Esophagus mucosa (tissue), 1 donor: ENCODE data around the gene USP49. TPM values are rescaled to one million over a fixed set of nuclear protein-coding genes. Genes with fewer than 3 reads are reported as not detected.
"Not testable (repeated sequence)": the region's sequence is repeated elsewhere in the genome, so short reads cannot be mapped to it uniquely, and the experiment has no call there.

ENCODE experiments used
- ATAC-seq: fragments of 200-7000 bp; cut with Tn5 transposase; one replicate; pipeline ENCODE4 v1.9.1; 2020
- total RNA-seq: library from RNA; stranded (reverse); gene quantifications from one replicate; pipeline ENCODE4 v1.2.4, GENCODE V29; 2023
- donor health status: DM: yes; HTN: yes; CAD: no.

Gene USP49
- 1.5 TPM for total RNA-seq

DNA sequence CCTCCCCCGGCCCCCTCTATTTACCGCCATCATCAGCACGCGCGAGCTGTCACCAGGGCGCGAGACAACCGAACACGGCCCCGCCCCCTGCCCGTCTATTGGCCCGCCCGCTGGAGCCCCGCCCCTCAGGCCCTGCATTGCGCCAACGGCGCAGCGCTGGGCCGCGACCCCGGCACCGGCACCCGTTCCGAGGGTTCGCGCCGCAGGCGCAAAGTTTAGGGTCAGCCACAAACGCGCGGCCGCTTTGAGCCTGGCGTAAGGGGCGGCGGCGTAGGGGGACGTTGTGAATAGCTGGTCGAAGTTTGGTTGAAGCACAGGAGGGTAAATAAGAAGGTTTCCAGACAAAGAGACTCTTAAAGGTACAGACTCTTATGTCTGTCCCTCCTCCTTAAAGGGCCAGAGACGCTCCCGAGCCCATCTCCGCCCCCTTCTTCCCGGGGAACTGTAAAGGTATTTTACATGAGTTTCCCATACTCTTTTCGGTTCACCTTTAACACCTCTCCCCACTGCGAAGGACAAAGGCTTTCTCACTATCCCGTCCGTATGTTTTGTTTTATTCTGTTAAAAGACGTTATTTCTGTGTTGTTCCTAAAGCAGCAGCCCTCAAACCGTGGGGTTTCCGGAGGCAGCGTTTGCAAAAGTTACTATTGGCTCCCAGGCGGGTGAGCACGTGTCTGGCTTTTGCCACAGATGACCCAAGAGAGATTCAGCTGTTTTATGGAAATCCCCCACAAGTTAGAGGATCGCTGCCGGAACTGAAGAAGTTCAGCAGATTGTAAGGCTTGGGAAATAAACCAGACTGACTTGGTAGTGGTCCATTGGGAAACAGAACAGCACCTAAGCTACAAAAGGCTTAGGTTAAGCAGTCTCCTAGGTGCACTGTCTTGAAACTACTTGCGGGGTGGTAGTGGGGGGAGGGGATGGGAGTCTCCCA lies at the start of gene USP49:
Gene USP49, minus strand, starts transcription at position 76 of the 934 bp plus-strand sequence. CDS start 88,392 bp downstream, outside the sequence.
- peak; percentile 98 for ATAC-seq

- ATAC-seq, result no peak
Observed at GRCh38 chr6:41943456-41943855, 48.3 kb upstream of the USP49 start.

GRCh38 chr6:41942882-41943281 lies 47.7 kb upstream of the USP49 start:
- ATAC-seq, result not testable (repeated sequence)

DNA sequence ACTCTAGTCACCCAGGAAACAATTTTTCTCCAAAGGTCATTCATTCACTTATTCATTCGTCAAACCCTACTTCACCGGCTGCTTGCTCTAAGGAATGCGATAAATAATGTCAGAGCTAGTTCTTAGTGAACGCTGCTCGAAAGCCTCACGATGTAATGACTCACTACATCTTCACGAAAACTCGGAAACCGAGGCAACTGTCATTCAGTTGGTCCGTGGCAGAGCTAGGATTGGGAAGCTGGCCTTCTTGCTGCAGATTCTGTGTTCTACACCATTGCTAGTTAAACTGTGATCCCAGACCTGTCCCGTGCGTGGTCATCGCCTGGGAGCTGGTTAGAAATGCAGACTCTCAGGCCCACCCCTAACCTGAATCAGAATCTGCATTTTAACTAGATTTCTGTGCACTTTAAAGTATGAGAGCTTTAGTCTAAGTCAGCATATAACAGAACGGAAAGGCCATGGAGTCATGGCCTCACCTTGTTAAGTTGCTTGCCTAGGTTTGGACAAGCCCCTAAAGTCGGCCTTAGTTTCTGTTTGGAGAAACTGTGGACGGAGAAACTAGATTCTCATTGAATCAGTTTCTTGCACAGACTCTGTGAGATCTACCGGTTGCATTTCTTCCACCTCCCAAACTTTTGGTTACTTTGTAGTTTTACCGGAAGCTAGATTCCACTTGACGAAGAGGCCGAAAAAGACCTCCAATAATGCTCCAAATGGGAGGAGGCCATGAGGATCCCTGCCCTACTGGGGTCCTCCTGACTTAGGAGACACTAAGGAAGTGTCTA lies 47.1 kb upstream of the USP49 start:
- peak; percentile 41 for ATAC-seq

- ATAC-seq, result peak; percentile 93
Observed at GRCh38 chr6:41941280-41942066, 46.3 kb upstream of the USP49 start, which contains the start of gene CCND3. Gene CCND3 (minus strand): TSS chr6:41941808. CDS start chr6:41941649, 159 bp downstream.

- ATAC-seq, result peak; percentile 7
Observed at GRCh38 chr6:41940759-41941279, 45.6 kb upstream of the USP49 start.

- ATAC-seq, result peak; percentile 23
Observed at GRCh38 chr6:41939848-41940758, 44.9 kb upstream of the USP49 start.

DNA sequence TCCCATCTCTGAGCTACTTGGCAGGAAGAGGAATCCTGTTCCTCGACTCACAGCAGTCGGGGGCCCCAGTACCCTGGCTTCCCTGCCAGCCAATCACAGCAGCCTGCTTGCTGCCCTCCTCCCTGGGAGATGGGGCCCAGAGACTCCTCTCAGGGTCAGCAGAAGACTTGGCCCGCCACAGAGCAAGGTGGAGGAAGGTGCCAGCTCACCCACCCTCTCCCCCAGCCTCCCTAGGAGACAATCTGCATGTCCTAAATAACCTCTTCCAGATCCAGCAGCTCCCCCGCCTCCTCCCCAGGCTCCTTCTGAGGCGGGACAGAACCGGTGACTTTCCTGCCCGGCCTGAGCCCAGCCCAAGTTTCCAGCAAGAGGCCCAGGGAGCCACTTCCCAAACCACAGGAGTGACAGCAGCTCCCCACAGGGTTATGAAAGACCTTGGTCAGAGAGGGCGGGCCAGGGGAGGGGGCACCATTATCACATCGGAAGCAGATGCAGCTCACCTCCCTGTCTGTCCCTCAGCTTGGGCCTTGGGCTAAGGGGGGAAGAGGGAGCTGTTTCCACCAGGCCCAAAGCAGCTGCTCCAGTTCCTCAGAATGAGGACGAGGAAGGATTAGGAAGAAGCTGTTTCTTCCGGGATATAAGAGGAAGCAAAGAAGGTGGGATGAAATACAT lies 44.1 kb upstream of the USP49 start:
- ATAC-seq, result no peak

- no peak for ATAC-seq
Observed at GRCh38 chr6:41938590-41939175, 43.5 kb upstream of the USP49 start.

DNA sequence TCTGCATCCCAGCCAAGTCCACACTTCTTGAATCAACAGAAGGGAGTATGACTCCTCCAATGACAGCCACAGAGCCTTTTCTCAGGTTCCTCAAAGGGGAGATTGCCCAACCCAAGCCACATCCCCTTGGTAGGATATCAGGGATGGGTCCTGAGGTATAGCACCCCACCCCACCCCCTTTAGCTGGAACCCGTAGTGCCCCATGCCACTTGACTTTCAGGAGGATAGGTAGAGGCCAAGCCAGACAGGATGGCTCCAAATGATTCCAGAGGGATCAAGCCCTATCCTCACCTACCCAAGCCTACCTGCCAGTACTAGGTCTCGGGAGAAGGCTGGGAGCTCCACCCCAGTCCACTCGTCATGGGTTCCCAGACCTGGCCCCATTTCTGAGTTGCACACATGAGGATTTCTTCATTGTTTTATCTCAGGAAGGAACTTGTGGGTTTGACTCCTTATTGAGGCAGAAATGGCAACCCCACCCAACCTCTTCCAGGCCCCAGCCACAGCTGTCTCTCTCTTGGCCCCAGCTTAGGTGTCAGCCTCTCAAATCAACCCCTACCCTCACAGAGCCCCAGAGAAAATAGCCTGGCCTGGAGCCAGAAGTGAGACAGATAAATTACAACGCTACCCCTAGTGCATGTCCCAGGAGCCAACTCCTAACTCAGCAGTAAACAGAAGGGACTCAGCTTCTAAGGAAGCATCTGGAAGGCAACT lies 42.8 kb upstream of the USP49 start:
- ATAC-seq, result no peak

DNA sequence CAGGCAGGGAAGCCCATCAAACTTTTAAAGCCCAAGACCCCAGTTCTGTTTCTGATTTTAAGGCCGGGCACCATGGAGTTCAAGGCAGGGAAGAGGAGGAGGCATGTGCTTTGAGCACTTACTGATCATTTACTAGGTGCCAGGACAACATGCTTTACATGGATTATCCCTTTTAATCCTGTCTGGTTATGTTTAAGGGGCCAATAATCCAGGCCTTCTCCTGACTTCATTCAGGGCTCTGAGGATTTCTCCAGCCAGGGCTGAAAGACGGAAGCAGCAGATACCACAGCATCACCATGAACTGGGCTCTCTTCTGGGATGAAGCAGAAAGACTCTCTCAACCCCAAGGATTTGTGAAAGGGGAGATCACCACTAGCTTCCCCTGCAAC lies 42.3 kb upstream of the USP49 start:
- ATAC-seq, result no peak

- ATAC-seq, result peak; percentile 78
Observed at GRCh38 chr6:41936073-41936837, 41.1 kb upstream of the USP49 start.

DNA sequence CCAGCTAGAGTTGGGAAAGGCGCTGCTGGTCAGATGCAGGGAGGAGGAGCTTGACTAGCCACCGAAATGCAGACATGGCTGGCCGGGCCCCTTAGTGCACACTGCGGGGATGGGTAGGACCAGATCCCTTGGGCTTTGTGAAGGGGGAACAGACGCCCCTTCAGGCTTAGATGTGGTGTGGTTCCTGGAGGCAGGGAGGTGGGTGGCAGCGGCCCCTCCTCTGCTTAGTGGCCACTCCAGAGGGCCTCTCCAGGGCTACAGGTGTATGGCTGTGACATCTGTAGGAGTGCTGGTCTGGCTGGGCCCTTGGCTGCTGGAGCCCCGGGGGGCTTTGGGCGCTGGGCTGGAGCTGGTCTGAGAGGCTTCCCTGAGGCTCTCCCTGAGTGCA lies 40.5 kb upstream of the USP49 start:
- ATAC-seq, result no peak

- no peak for ATAC-seq
Observed at GRCh38 chr6:41935193-41935574, 40.0 kb upstream of the USP49 start.

GRCh38 chr6:41934278-41935192 lies 39.4 kb upstream of the USP49 start:
- ATAC-seq, result no peak

DNA sequence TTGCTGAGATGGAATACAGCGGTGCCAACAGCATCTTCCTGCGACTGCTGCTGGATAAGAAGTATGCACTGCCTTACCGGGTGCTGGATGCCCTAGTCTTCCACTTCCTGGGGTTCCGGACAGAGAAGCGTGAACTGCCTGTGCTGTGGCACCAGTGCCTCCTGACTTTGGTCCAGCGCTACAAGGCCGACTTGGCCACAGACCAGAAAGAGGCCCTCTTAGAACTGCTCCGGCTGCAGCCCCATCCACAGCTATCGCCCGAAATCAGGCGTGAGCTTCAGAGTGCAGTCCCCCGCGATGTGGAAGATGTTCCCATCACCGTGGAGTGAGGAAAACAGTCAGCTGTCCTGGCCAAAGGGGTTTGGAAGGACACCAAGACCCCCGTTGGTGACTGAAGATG lies 37.2 kb upstream of the USP49 start:
- no peak for ATAC-seq

DNA sequence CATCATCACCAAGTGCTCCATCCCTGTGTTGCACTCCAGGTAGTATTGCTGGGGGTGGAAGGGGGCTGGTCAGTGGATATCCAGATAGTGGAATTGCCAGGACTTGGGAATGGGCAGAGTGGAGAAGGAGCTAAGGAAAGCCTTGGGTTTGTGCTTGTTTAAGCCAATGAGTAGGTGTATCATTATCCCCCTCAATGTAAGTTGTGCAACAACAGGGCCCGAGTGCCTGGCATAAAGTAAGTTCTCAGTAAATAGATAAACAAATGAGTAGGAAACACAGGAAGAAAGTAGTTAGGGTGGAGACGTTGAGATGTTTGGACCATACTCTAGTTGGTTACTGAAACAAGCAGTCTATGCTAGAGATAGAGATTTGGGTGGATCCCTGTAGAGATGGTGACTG lies 36.6 kb upstream of the USP49 start:
- ATAC-seq, result no peak

GRCh38 chr6:41929924-41930323 lies 34.7 kb upstream of the USP49 start:
- no peak for ATAC-seq
